ENCODE data around the gene CLEC16A.

The CLEC16A gene

GRCh38 chr16:11106726-11107125, 162.4 kb downstream of the CLEC16A start:
- H3K4me3 ChIP-seq (ENCODE audit: low read length), result no peak overlapping the region
- TF ChIP-seq ZNF274 (IDR thresholded peaks at IDR 0.05; ENCODE audit: low read depth, low read length), result no peak

GRCh38 chr16:11107780-11108465, 163.6 kb downstream of the CLEC16A start:
- no peak for TF ChIP-seq ZNF274 (IDR thresholded peaks at IDR 0.05; ENCODE audit: low read depth, low read length)

GRCh38 chr16:11108466-11108805, 164.1 kb downstream of the CLEC16A start:
- H3K4me3 ChIP-seq (ENCODE audit: low read length), result no peak overlapping the region
- TF ChIP-seq ZNF274 (IDR thresholded peaks at IDR 0.05; ENCODE audit: low read depth, low read length), result no peak

More at GRCh38 chr16:11107780-11108465, 163.6 kb downstream of the CLEC16A start:
- no peak overlapping the region for H3K4me3 ChIP-seq (ENCODE audit: low read length)

GRCh38 chr16:11109566-11109965, 165.2 kb downstream of the CLEC16A start:
- no peak overlapping the region for H3K4me3 ChIP-seq (ENCODE audit: low read length)
- no peak for TF ChIP-seq ZNF274 (IDR thresholded peaks at IDR 0.05; ENCODE audit: low read depth, low read length)

- TF ChIP-seq ZNF274 (IDR thresholded peaks at IDR 0.05; ENCODE audit: low read depth, low read length), result no peak
- H3K4me3 ChIP-seq (ENCODE audit: low read length), result no peak overlapping the region
These were observed 166.8 kb downstream of the CLEC16A start for GRCh38 chr16:11111150-11111549.

- no peak for TF ChIP-seq ZNF274 (IDR thresholded peaks at IDR 0.05; ENCODE audit: low read depth, low read length)
- no peak overlapping the region for H3K4me3 ChIP-seq (ENCODE audit: low read length)
These were observed 167.7 kb downstream of the CLEC16A start for GRCh38 chr16:11111856-11112634.

GRCh38 chr16:11112723-11113348, 168.5 kb downstream of the CLEC16A start:
- no peak for TF ChIP-seq ZNF274 (IDR thresholded peaks at IDR 0.05; ENCODE audit: low read depth, low read length)
- H3K4me3 ChIP-seq (ENCODE audit: low read length), result no peak overlapping the region

GRCh38 chr16:11114366-11115164, 170.2 kb downstream of the CLEC16A start:
- no peak overlapping the region; the same call in 1 of the 2 replicates for H3K4me3 ChIP-seq (ENCODE audit: low read length)
- TF ChIP-seq ZNF274 (IDR thresholded peaks at IDR 0.05; ENCODE audit: low read depth, low read length), result no peak

- no peak for TF ChIP-seq ZNF274 (IDR thresholded peaks at IDR 0.05; ENCODE audit: low read depth, low read length)
These were observed 173.3 kb downstream of the CLEC16A start for GRCh38 chr16:11117576-11118211.

GRCh38 chr16:11118479-11118878, 174.1 kb downstream of the CLEC16A start:
- TF ChIP-seq ZNF274 (IDR thresholded peaks at IDR 0.05; ENCODE audit: low read depth, low read length), result no peak
- no peak overlapping the region for H3K4me3 ChIP-seq (ENCODE audit: low read length)

More at GRCh38 chr16:11117576-11118211, 173.3 kb downstream of the CLEC16A start:
- H3K4me3 ChIP-seq (ENCODE audit: low read length), result no peak overlapping the region; the same call in 1 of the 2 replicates

- no peak overlapping the region for H3K4me3 ChIP-seq (ENCODE audit: low read length)
- TF ChIP-seq ZNF274 (IDR thresholded peaks at IDR 0.05; ENCODE audit: low read depth, low read length), result no peak
These were observed 176.8 kb downstream of the CLEC16A start for GRCh38 chr16:11121083-11121608.

GRCh38 chr16:11121914-11122692, 177.7 kb downstream of the CLEC16A start:
- no peak for TF ChIP-seq ZNF274 (IDR thresholded peaks at IDR 0.05; ENCODE audit: low read depth, low read length)
- no peak overlapping the region for H3K4me3 ChIP-seq (ENCODE audit: low read length)

GRCh38 chr16:11123666-11124065, 179.3 kb downstream of the CLEC16A start:
- TF ChIP-seq ZNF274 (IDR thresholded peaks at IDR 0.05; ENCODE audit: low read depth, low read length), result no peak
- H3K4me3 ChIP-seq (ENCODE audit: low read length), result no peak overlapping the region

All from GM08714 (cell line).